H1 (cell line): ENCODE results near the gene LSM14B.

Experiments used
- CBX8 ChIP-seq: fragments of 300-800, 300-1000 bp; sonication (generic); IDR thresholded peaks from 2 replicates; pipeline ENCODE4 v1.7.1; 2016; ENCODE audit warnings: low read depth, low read length, borderline replicate concordance
- CHD1 ChIP-seq: IDR thresholded peaks from 2 replicates; pipeline ENCODE4 v1.6.1; 2012; ENCODE audit warnings: low read depth, low read length, improper control_type of control experiment
- CTCF ChIP-seq, 3 experiments: IDR thresholded peaks; 1 replicate in 2 of 3; 2 replicates in 1 of 3; pipeline versions ENCODE4 v1.5.1 to v1.6.1; 2011; ENCODE audit warnings: low read length in 3 of 3, mild to moderate bottlenecking in 3 of 3, inconsistent platforms in 2 of 3, low read depth in 1 of 3, moderate library complexity in 1 of 3; ENCODE audit not compliant: insufficient read depth in 1 of 3; ENCODE audit errors: control extremely low read depth in 1 of 3
- EZH2 ChIP-seq: fragments of 200-600 bp; sonication (generic); IDR thresholded peaks from 2 replicates; pipeline ENCODE4 v1.7.1; 2012; ENCODE audit warnings: low read depth, mild to moderate bottlenecking, moderate library complexity, low read length, inconsistent platforms; ENCODE audit not compliant: severe bottlenecking
- MAX ChIP-seq: IDR thresholded peaks from 2 replicates; pipeline ENCODE4 v1.6.1; 2012; ENCODE audit warnings: inconsistent platforms
- POLR2A ChIP-seq, 2 experiments: IDR thresholded peaks; 1 replicate in 1 of 2; 2 replicates in 1 of 2; pipeline ENCODE4 v1.6.1; 2011; ENCODE audit warnings: low read depth in 2 of 2, low read length in 2 of 2, mild to moderate bottlenecking in 2 of 2; ENCODE audit errors: control extremely low read depth in 1 of 2
- POLR2AphosphoS5 ChIP-seq: IDR thresholded peaks from 2 replicates; pipeline ENCODE4 v1.6.1; 2011; ENCODE audit warnings: low read depth, low read length
- RNF2 ChIP-seq: fragments of 200-900, 300-1000 bp; sonication (generic); IDR thresholded peaks from 2 replicates; pipeline ENCODE4 v1.7.1; 2016; ENCODE audit warnings: borderline replicate concordance, low read depth, mild to moderate bottlenecking, antibody characterized with exemption, low read length; ENCODE audit not compliant: poor library complexity, severe bottlenecking; ENCODE audit errors: missing control alignments
- SP1 ChIP-seq: IDR thresholded peaks from 2 replicates; pipeline ENCODE4 v1.6.1; 2011; ENCODE audit warnings: low read depth, low read length
- SRF ChIP-seq: IDR thresholded peaks from 2 replicates; pipeline ENCODE4 v1.6.1; 2011; ENCODE audit warnings: mild to moderate bottlenecking, low read depth, low read length, moderate library complexity
- TCF12 ChIP-seq: IDR thresholded peaks from 2 replicates; pipeline ENCODE4 v1.6.1; 2011; ENCODE audit warnings: low read depth, mild to moderate bottlenecking, low read length
- YY1 ChIP-seq: IDR thresholded peaks from 2 replicates; pipeline ENCODE4 v1.6.1; 2011; ENCODE audit warnings: low read depth, mild to moderate bottlenecking, low read length

- TF ChIP-seq CTCF (IDR thresholded peaks at IDR 0.05; ENCODE audit: control extremely low read depth in 1 of 3, insufficient read depth in 1 of 3, low read depth in 1 of 3, low read length in 3 of 3) (no peak), SP1 (no peak), YY1 (no peak), MAX (no peak), SRF (no peak), CHD1 (no peak), RNF2 (no peak), POLR2A (IDR thresholded peaks at IDR 0.05; ENCODE audit: control extremely low read depth in 1 of 2, low read depth in 2 of 2, low read length in 2 of 2) (no peak), POLR2AphosphoS5 (no peak), TCF12 (no peak), CBX8 (no peak), EZH2 (no peak)
These were observed 59.5 kb downstream of the LSM14B start for GRCh38 chr20:62181808-62182207.
